Parathyroid adenoma (tissue), 2 donors: ENCODE results near the gene CDH13.

ENCODE experiments used
- H2AFZ ChIP-seq: fragments of 300-600 bp; sonication (generic); one replicate; pipeline ENCODE4 v1.7.0; 2017; ENCODE audit warnings: antibody characterized with exemption, mild to moderate bottlenecking
- H3K27ac ChIP-seq: fragments of 300-600 bp; sonication (generic); one replicate; pipeline ENCODE4 v1.7.0; 2017
- H3K27me3 ChIP-seq: fragments of 300-600 bp; sonication (generic); one replicate; pipeline ENCODE4 v1.7.0; 2017; ENCODE audit warnings: low read length; ENCODE audit not compliant: control insufficient read depth, insufficient read depth
- H3K36me3 ChIP-seq: fragments of 300-600 bp; sonication (generic); one replicate; pipeline ENCODE4 v1.7.0; 2017; ENCODE audit warnings: low read length; ENCODE audit not compliant: control insufficient read depth, insufficient read depth
- H3K4me1 ChIP-seq: fragments of 300-600 bp; sonication (generic); one replicate; pipeline ENCODE4 v1.7.0; 2017; ENCODE audit warnings: control low read depth
- H3K4me2 ChIP-seq: fragments of 300-600 bp; sonication (generic); one replicate; pipeline ENCODE4 v1.7.0; 2017; ENCODE audit warnings: low read length
- H3K4me3 ChIP-seq: fragments of 300-600 bp; sonication (generic); one replicate; pipeline ENCODE4 v1.7.0; 2017; ENCODE audit warnings: low read depth, low read length
- H3K79me2 ChIP-seq: fragments of 300-600 bp; sonication (generic); one replicate; pipeline ENCODE4 v1.7.0; 2017; ENCODE audit warnings: control low read depth
- H3K9ac ChIP-seq: fragments of 300-600 bp; sonication (generic); one replicate; pipeline ENCODE4 v1.7.0; 2017; ENCODE audit warnings: mild to moderate bottlenecking
- H3K9me3 ChIP-seq: fragments of 300-600 bp; sonication (generic); one replicate; pipeline ENCODE4 v1.7.0; 2017; ENCODE audit warnings: low read length; ENCODE audit not compliant: control insufficient read depth
- CTCF ChIP-seq: fragments of 300-600 bp; sonication (generic); IDR thresholded peaks from one replicate; pipeline ENCODE4 v1.7.0; 2017; ENCODE audit warnings: antibody characterized with exemption, mild to moderate bottlenecking
- donor health status: primary hyperparathyroidism.

The CDH13 gene

GRCh38 chr16:82965808-82966207 is 339.0 kb downstream of the CDH13 start:
- Histone ChIP-seq H3K4me3 (no peak overlapping the region), H3K79me2 (no peaks in the 10 kb centered on the region), H3K9ac (no peak overlapping the region), H3K36me3 (no peaks in the 10 kb centered on the region), H3K4me1 (no peaks in the 10 kb centered on the region), H3K4me2 (no peak overlapping the region), H3K27me3 (no peaks in the 10 kb centered on the region), H2AFZ (no peak overlapping the region), H3K27ac (no peak overlapping the region), H3K9me3 (no peaks in the 10 kb centered on the region)
- TF ChIP-seq CTCF = no peak

GRCh38 chr16:82967424-82967823 is 340.7 kb downstream of the CDH13 start:
- H3K9me3 ChIP-seq = no peaks in the 10 kb centered on the region
- H3K4me2 ChIP-seq = no peak overlapping the region
- H3K27me3 ChIP-seq = no peaks in the 10 kb centered on the region
- H3K9ac ChIP-seq = no peak overlapping the region
- no peak for TF ChIP-seq CTCF
- no peaks in the 10 kb centered on the region for H3K79me2 ChIP-seq
- H2AFZ ChIP-seq = no peak overlapping the region
- no peaks in the 10 kb centered on the region for H3K36me3 ChIP-seq
- H3K4me3 ChIP-seq = no peak overlapping the region
- no peak overlapping the region for H3K27ac ChIP-seq
- H3K4me1 ChIP-seq = no peaks in the 10 kb centered on the region

- no peak for TF ChIP-seq CTCF
- H3K9ac ChIP-seq = no peak overlapping the region
Observed at GRCh38 chr16:82971126-82971525, 344.4 kb downstream of the CDH13 start.

GRCh38 chr16:82972331-82972919 is 345.7 kb downstream of the CDH13 start:
- Histone ChIP-seq H3K4me1 (no peaks in the 10 kb centered on the region), H3K4me3 (no peak overlapping the region), H2AFZ (no peak overlapping the region), H3K36me3 (no peaks in the 10 kb centered on the region), H3K27me3 (no peaks in the 10 kb centered on the region), H3K27ac (no peak overlapping the region), H3K9me3 (no peaks in the 10 kb centered on the region), H3K4me2 (no peak overlapping the region), H3K9ac (no peak overlapping the region), H3K79me2 (no peaks in the 10 kb centered on the region)
- no peak for TF ChIP-seq CTCF

More at GRCh38 chr16:82971126-82971525, 344.4 kb downstream of the CDH13 start:
- Histone ChIP-seq H3K27me3 (no peaks in the 10 kb centered on the region), H3K27ac (no peak overlapping the region), H3K4me3 (no peak overlapping the region), H2AFZ (no peak overlapping the region), H3K36me3 (no peaks in the 10 kb centered on the region), H3K9me3 (no peaks in the 10 kb centered on the region), H3K4me2 (no peak overlapping the region), H3K4me1 (no peaks in the 10 kb centered on the region), H3K79me2 (no peaks in the 10 kb centered on the region)

GRCh38 chr16:82979406-82980111 is 352.8 kb downstream of the CDH13 start:
- TF ChIP-seq CTCF = no peak
- H3K27ac ChIP-seq = no peak overlapping the region

More at GRCh38 chr16:82979406-82980111, 352.8 kb downstream of the CDH13 start:
- no peak overlapping the region for H2AFZ ChIP-seq
- no peak overlapping the region for H3K4me3 ChIP-seq
- no peak overlapping the region for H3K4me2 ChIP-seq
- no peaks in the 10 kb centered on the region for H3K36me3 ChIP-seq
- no peak overlapping the region for H3K9ac ChIP-seq
- no peaks in the 10 kb centered on the region for H3K27me3 ChIP-seq
- H3K9me3 ChIP-seq = no peaks in the 10 kb centered on the region
- H3K79me2 ChIP-seq = no peaks in the 10 kb centered on the region
- H3K4me1 ChIP-seq = no peaks in the 10 kb centered on the region
